Neural cell (in vitro differentiated cells): Measurements from ENCODE around the gene TMEM87A. TPM values are rescaled to one million over a fixed set of nuclear protein-coding genes. Genes with fewer than 3 reads are reported as not detected.

Source experiments
- H2AFZ ChIP-seq: fragments of 200-600, 300-800 bp; sonication (generic), shearing (Covaris generic); 2 replicates; pipeline ENCODE4 v1.6.0; 2014; ENCODE audit warnings: low read depth, mild to moderate bottlenecking, antibody characterized with exemption, low read length, moderate library complexity
- H3F3A ChIP-seq: fragments of 200-600 bp; shearing (Covaris generic); 2 replicates; pipeline ENCODE4 v1.6.1; 2016; ENCODE audit warnings: mild to moderate bottlenecking, moderate library complexity, mixed read lengths, antibody characterized with exemption, low read length; ENCODE audit not compliant: insufficient read depth, poor library complexity, severe bottlenecking
- H3K27ac ChIP-seq: fragments of 200-600, 300-800 bp; sonication (generic), shearing (Covaris generic); 2 replicates; pipeline ENCODE4 v1.5.1; 2014; ENCODE audit warnings: mild to moderate bottlenecking, low read length, moderate library complexity
- H3K27me3 ChIP-seq: fragments of 300-800, 200-600 bp; sonication (generic), shearing (Covaris generic); 2 replicates; pipeline ENCODE4 v1.6.0; 2014; ENCODE audit warnings: mild to moderate bottlenecking, low read depth, low read length, moderate library complexity; ENCODE audit not compliant: insufficient read depth
- H3K36me3 ChIP-seq: fragments of 300-800, 200-600 bp; sonication (generic), shearing (Covaris generic); 2 replicates; pipeline ENCODE4 v1.5.1; 2014; ENCODE audit warnings: mild to moderate bottlenecking, antibody characterized with exemption, low read length, moderate library complexity; ENCODE audit not compliant: insufficient read depth
- H3K4me2 ChIP-seq: fragments of 300-800, 200-600 bp; sonication (generic), shearing (Covaris generic); 2 replicates; pipeline ENCODE4 v1.6.0; 2014; ENCODE audit warnings: mild to moderate bottlenecking, low read length
- H3K4me3 ChIP-seq: fragments of 300-800, 200-600 bp; sonication (generic), shearing (Covaris generic); 2 replicates; pipeline ENCODE4 v1.5.1; 2014; ENCODE audit warnings: mild to moderate bottlenecking, low read length, moderate library complexity
- H3K79me2 ChIP-seq: fragments of 200-600 bp; shearing (Covaris generic); replicated peaks from 2 replicates; pipeline ENCODE4 v1.6.0; 2014; ENCODE audit warnings: mild to moderate bottlenecking, low read length, moderate library complexity; ENCODE audit not compliant: insufficient read depth
- H3K9ac ChIP-seq: fragments of 300-800, 200-600 bp; sonication (generic), shearing (Covaris generic); 2 replicates; pipeline ENCODE4 v1.6.1; 2016; ENCODE audit warnings: mild to moderate bottlenecking, low read length, mixed read lengths
- H3K9me2 ChIP-seq: fragments of 200-600 bp; shearing (Covaris generic); 2 replicates; pipeline ENCODE4 v1.6.1; 2016; ENCODE audit warnings: mild to moderate bottlenecking, low read length, mixed read lengths; ENCODE audit not compliant: insufficient read depth
- H3K9me3 ChIP-seq: fragments of 200-600, 300-800 bp; sonication (generic), shearing (Covaris generic); 2 replicates; pipeline ENCODE4 v1.6.1; 2016; ENCODE audit warnings: mild to moderate bottlenecking, mixed run types, low read length, moderate library complexity, mixed read lengths
- H4K20me1 ChIP-seq: fragments of 200-600 bp; shearing (Covaris generic); 2 replicates; pipeline ENCODE4 v1.6.1; 2016; ENCODE audit warnings: mild to moderate bottlenecking, mixed run types; ENCODE audit not compliant: insufficient read depth
- CTCF ChIP-seq: fragments of 450-650 bp; IDR thresholded peaks from 2 replicates; pipeline ENCODE4 v1.5.1; 2014; ENCODE audit warnings: antibody characterized with exemption, mild to moderate bottlenecking, moderate library complexity; ENCODE audit not compliant: poor library complexity, severe bottlenecking
- EP300 ChIP-seq: fragments of 450-650 bp; conservative IDR thresholded peaks from 2 replicates; pipeline ENCODE4 v1.6.1; 2014; ENCODE audit warnings: antibody characterized with exemption, mild to moderate bottlenecking, moderate library complexity; ENCODE audit not compliant: poor library complexity, severe bottlenecking
- EZH2 ChIP-seq: fragments of 200-600, 300-800 bp; shearing (Covaris generic), sonication (generic); IDR thresholded peaks from 2 replicates; pipeline ENCODE4 v1.6.1; 2014; ENCODE audit warnings: antibody characterized with exemption, low read length, borderline replicate concordance, mild to moderate bottlenecking; ENCODE audit not compliant: insufficient read depth, poor library complexity, severe bottlenecking
- MXI1 ChIP-seq: fragments of 450-650 bp; conservative IDR thresholded peaks from 2 replicates; pipeline ENCODE4 v1.6.1; 2014; ENCODE audit warnings: antibody characterized with exemption, mild to moderate bottlenecking; ENCODE audit not compliant: poor library complexity, severe bottlenecking
- POLR2AphosphoS5 ChIP-seq: IDR thresholded peaks from 2 replicates; pipeline ENCODE4 v1.6.1; 2012
- RAD21 ChIP-seq: fragments of 450-650 bp; conservative IDR thresholded peaks from 2 replicates; pipeline ENCODE4 v1.6.1; 2014; ENCODE audit warnings: antibody characterized with exemption, mild to moderate bottlenecking, moderate library complexity
- SMC3 ChIP-seq: fragments of 450-650 bp; conservative IDR thresholded peaks from 2 replicates; pipeline ENCODE4 v1.6.1; 2014; ENCODE audit warnings: antibody characterized with exemption, mild to moderate bottlenecking, moderate library complexity; ENCODE audit not compliant: poor library complexity
- TAF1 ChIP-seq: IDR thresholded peaks from 2 replicates; pipeline ENCODE4 v1.6.1; 2012; ENCODE audit warnings: low read depth
- polyA plus RNA-seq: library from polyadenylated mRNA; depleted of rRNA; stranded (reverse); fragments of >200 nt; gene quantifications from 2 replicates; pipeline ENCODE4 v1.2.3, GENCODE V29; 2014
- TF ChIP-seq, protein P1 (sequence below): IDR thresholded peaks from 2 replicates; pipeline ENCODE4 v1.6.1; 2012; ENCODE audit warnings: borderline replicate concordance

The TMEM87A gene
- polyA plus RNA-seq, 1 donor from 2014 or later, result 50.4 TPM

- Histone ChIP-seq H3F3A (no peaks in the 10 kb centered on the region), H3K4me3 (no peak overlapping the region), H3K4me2 (no peak overlapping the region), H3K79me2 (no peaks in the 10 kb centered on the region), H3K36me3 (no peaks in the 10 kb centered on the region), H3K9me2 (no peaks in the 10 kb centered on the region), H3K9ac (no peak overlapping the region), H3K9me3 (no peaks in the 10 kb centered on the region), H2AFZ (no peak overlapping the region), H3K27me3 (no peaks in the 10 kb centered on the region), H3K27ac (no peak overlapping the region), H4K20me1 (no peaks in the 10 kb centered on the region)
- TF ChIP-seq SMC3, result no peak
- no peak for TF ChIP-seq MXI1
- no peak for TF ChIP-seq POLR2AphosphoS5
- no peak for TF ChIP-seq EZH2
- TF ChIP-seq, protein P1, sequence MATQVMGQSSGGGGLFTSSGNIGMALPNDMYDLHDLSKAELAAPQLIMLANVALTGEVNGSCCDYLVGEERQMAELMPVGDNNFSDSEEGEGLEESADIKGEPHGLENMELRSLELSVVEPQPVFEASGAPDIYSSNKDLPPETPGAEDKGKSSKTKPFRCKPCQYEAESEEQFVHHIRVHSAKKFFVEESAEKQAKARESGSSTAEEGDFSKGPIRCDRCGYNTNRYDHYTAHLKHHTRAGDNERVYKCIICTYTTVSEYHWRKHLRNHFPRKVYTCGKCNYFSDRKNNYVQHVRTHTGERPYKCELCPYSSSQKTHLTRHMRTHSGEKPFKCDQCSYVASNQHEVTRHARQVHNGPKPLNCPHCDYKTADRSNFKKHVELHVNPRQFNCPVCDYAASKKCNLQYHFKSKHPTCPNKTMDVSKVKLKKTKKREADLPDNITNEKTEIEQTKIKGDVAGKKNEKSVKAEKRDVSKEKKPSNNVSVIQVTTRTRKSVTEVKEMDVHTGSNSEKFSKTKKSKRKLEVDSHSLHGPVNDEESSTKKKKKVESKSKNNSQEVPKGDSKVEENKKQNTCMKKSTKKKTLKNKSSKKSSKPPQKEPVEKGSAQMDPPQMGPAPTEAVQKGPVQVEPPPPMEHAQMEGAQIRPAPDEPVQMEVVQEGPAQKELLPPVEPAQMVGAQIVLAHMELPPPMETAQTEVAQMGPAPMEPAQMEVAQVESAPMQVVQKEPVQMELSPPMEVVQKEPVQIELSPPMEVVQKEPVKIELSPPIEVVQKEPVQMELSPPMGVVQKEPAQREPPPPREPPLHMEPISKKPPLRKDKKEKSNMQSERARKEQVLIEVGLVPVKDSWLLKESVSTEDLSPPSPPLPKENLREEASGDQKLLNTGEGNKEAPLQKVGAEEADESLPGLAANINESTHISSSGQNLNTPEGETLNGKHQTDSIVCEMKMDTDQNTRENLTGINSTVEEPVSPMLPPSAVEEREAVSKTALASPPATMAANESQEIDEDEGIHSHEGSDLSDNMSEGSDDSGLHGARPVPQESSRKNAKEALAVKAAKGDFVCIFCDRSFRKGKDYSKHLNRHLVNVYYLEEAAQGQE, result no peak
- no peak for TF ChIP-seq RAD21
- TF ChIP-seq EP300, result no peak
- TF ChIP-seq TAF1, result no peak
- no peak for TF ChIP-seq CTCF
Measured at GRCh38 chr15:42282926-42283325, 9.7 kb upstream of the TMEM87A start.

DNA sequence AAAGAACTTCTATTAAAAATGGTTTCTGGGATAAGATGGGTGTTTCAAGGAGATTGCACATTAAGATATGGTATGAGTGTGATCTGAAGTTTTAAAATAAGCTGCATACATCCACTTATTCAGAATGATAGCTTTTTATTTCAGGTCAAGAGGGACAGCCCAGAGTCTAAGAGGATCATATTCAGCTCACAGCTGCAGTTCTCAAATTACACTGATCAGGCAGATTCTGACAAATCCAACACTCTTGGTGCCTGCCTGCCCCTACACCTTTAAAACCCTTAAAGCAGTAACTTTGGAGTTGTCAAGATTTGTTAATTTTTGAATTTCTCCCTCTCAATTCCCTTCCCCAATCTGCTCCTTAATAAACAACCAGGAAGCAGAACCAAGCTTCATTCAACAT is 9.1 kb upstream of the TMEM87A start:
- Histone ChIP-seq H3K27me3 (no peaks in the 10 kb centered on the region), H3K4me2 (no peak overlapping the region), H3K9me3 (no peaks in the 10 kb centered on the region), H3K36me3 (no peaks in the 10 kb centered on the region), H3K27ac (no peak overlapping the region), H3K79me2 (no peaks in the 10 kb centered on the region), H3F3A (no peaks in the 10 kb centered on the region), H3K4me3 (no peak overlapping the region), H3K9ac (no peak overlapping the region), H4K20me1 (no peaks in the 10 kb centered on the region), H2AFZ (no peak overlapping the region), H3K9me2 (no peaks in the 10 kb centered on the region)
- no peak for TF ChIP-seq EZH2
- TF ChIP-seq POLR2AphosphoS5, result no peak
- TF ChIP-seq SMC3, result no peak
- no peak for TF ChIP-seq CTCF
- no peak for TF ChIP-seq RAD21
- TF ChIP-seq, protein P1, result no peak
- TF ChIP-seq TAF1, result no peak
- no peak for TF ChIP-seq EP300
- TF ChIP-seq MXI1, result no peak
